GM19468 (cell line): ENCODE measurements around the gene MYO3B.
"Not testable (repeated sequence)": the region's sequence is repeated elsewhere in the genome, so short reads cannot be mapped to it uniquely, and the experiment has no call there.

Experiments used
- ATAC-seq: cut with Tn5 transposase; IDR thresholded peaks from one replicate; pipeline ENCODE4 v1.9.1; 2021; ENCODE audit warnings: mild to moderate bottlenecking, moderate library complexity, moderate number of reproducible peaks; ENCODE audit not compliant: unreplicated experiment; ENCODE audit errors: extremely low read depth

MYO3B gene

GRCh38 chr2:170449034-170449433 lies 271.1 kb downstream of the MYO3B start:
- no peak for ATAC-seq

GRCh38 chr2:170454471-170455372 lies 276.8 kb downstream of the MYO3B start:
- ATAC-seq, result no peak

- ATAC-seq, result no peak
Measured at GRCh38 chr2:170455617-170456426, 277.9 kb downstream of the MYO3B start.

GRCh38 chr2:170456914-170457313 lies 279.0 kb downstream of the MYO3B start:
- ATAC-seq, result no peak

GRCh38 chr2:170457742-170458141 lies 279.8 kb downstream of the MYO3B start:
- no peak for ATAC-seq

GRCh38 chr2:170461889-170462288 lies 283.9 kb downstream of the MYO3B start:
- no peak for ATAC-seq

GRCh38 chr2:170462433-170463205 lies 284.7 kb downstream of the MYO3B start:
- no peak for ATAC-seq

- no peak for ATAC-seq
Measured at GRCh38 chr2:170463206-170463537, 285.2 kb downstream of the MYO3B start.

GRCh38 chr2:170464268-170464667 lies 286.3 kb downstream of the MYO3B start:
- no peak for ATAC-seq

- ATAC-seq, result no peak
Measured at GRCh38 chr2:170465241-170465640, 287.3 kb downstream of the MYO3B start.

GRCh38 chr2:170466632-170467031 lies 288.7 kb downstream of the MYO3B start:
- ATAC-seq, result no peak

GRCh38 chr2:170467568-170468422 lies 289.8 kb downstream of the MYO3B start:
- ATAC-seq, result no peak

GRCh38 chr2:170468557-170468956 lies 290.6 kb downstream of the MYO3B start:
- no peak for ATAC-seq

GRCh38 chr2:170472498-170472897 lies 294.6 kb downstream of the MYO3B start:
- ATAC-seq, result not testable (repeated sequence)

- no peak for ATAC-seq
Measured at GRCh38 chr2:170475878-170476277, 297.9 kb downstream of the MYO3B start.

GRCh38 chr2:170477630-170478029 lies 299.7 kb downstream of the MYO3B start:
- ATAC-seq, result no peak

GRCh38 chr2:170481201-170481600 lies 303.3 kb downstream of the MYO3B start:
- no peak for ATAC-seq

GRCh38 chr2:170484552-170484951 lies 306.6 kb downstream of the MYO3B start:
- no peak for ATAC-seq

- no peak for ATAC-seq
Measured at GRCh38 chr2:170485254-170486026, 307.5 kb downstream of the MYO3B start.
